GM12864 (cell line): ENCODE measurements around the gene MAJIN.

Experiments
- DNase-seq: peaks from one replicate; pipeline ENCODE4 v3.0.0-alpha.2; 2011; ENCODE audit warnings: low read depth
- H3K4me3 ChIP-seq: 2 replicates; pipeline ENCODE4 v1.5.1; 2011; ENCODE audit warnings: mild to moderate bottlenecking, low read depth, low read length, control low read depth
- CTCF ChIP-seq: IDR thresholded peaks from 2 replicates; pipeline ENCODE4 v1.5.1; 2011; ENCODE audit warnings: low read depth, mild to moderate bottlenecking, moderate library complexity, low read length, control low read depth, inconsistent platforms; ENCODE audit errors: missing control alignments

Gene MAJIN, protein sequence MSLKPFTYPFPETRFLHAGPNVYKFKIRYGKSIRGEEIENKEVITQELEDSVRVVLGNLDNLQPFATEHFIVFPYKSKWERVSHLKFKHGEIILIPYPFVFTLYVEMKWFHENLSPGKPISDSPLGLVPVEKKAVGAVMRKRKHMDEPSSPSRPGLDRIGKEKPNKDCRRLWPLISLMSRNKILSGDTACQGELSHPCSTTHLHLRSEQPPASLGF

DNA sequence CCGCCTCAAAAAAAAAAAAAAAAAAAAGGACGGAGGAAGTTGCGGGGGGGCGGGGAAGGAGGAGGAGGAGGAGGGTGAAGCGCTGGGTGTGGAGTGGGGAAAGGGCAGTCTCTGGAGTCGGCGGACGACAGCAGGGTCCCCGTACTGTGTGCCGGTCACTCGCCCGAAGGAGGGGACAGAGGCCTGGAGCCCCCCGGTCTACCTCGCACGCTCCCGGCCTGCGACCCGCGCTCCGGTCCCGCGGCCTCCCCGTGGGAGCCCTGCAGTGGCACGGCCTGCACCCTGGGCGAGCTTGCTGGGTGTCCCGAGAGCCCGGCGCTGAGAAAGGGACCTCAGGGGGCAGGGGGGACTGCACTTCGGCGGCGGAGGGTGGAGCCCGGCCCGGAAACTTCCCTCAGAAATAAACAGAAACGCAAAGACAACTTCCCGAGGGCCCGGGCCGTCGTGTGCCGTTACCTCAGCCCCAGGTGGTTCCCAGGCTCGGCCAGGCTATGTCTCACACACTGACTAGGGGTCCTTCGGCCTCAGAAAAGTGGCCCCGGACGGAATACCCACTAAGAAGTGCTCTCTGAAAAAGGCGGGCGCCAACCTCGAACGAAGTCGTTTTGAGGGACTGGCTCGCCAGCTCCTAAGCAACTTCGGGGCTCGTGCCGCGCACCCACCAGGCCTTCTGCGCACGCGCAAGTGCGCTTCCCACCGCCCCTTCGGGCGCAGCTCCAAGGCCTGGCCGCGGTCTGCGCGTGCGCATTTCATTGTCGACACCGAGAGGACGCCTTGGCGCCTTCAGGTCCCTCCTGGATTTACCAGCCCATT is at the start of gene MAJIN:
Gene MAJIN, minus strand, starts transcription at position 688 of the 813 bp plus-strand sequence. CDS start 12,703 bp downstream, outside the sequence.
- DNase-seq = no peak
- no peak for TF ChIP-seq CTCF
- no peak within 1 kb of the TSS for H3K4me3 ChIP-seq

DNA sequence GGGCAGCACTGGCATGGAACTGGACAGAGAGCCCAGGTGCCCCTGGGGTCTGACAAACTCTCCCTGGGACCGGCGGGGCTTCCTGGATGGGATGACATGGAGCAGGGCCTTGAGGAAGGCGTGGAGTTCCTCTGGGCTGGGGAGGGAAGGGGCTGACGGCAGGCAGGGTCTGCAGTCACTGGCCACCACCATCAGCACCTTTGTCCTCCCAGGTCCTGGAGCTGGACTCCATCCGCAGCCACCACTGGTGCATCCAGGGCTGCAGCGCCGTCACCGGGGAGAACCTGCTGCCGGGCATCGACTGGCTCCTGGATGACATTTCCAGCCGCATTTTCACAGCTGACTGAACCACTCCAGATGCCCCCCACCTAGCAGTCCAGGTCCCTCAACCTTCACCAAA is 49.6 kb upstream of the MAJIN start:
- no peak overlapping the region for H3K4me3 ChIP-seq
- TF ChIP-seq CTCF = no peak
- DNase-seq = no peak

DNA sequence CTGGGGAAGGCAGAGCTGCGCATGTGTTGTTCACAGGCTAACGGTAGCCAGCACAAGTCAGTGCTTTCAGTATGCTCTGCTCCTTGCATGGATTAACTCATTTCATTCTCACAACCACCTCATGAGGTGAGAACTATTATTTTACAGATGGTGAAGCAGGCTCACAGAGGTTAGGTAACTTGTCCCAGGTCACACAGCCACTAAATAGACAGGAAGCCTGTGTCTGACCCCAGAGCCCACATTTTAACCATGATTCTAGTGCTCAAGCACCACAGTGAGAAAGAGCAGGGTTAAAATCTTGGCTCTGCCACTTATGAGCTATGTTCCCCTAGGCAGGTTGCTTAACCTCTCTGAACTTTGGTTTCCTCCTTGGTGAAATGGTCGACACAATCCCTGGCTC is 49.1 kb upstream of the MAJIN start:
- no peak overlapping the region for H3K4me3 ChIP-seq
- DNase-seq = no peak
- no peak for TF ChIP-seq CTCF

GRCh38 chr11:65019824-65020223 is 47.9 kb upstream of the MAJIN start:
- no peak for TF ChIP-seq CTCF
- no peak for DNase-seq
- no peak overlapping the region for H3K4me3 ChIP-seq

- DNase-seq = no peak
- H3K4me3 ChIP-seq = no peak overlapping the region
- no peak for TF ChIP-seq CTCF
Measured at GRCh38 chr11:65017937-65018336, 46.0 kb upstream of the MAJIN start.

DNA sequence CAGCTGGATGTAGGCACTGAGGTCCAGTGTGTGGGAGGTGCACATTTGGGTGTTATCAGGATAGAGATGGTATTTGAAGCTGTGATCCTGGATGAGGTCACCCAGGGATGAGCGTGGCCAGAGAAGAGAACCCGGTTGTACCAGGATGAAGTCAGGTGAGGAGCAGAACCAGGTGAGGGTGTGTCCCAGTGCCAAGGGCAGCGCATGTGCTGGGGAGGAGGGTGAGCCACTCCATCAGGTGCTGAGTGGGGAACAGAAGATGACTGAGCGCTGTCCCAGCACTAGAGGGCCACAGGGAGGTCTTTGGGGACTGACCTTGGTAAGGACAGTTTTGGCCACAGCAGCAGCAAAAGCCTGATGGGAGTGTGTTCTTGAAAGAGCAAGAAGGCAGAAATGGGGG is 44.8 kb upstream of the MAJIN start:
- H3K4me3 ChIP-seq = no peak overlapping the region
- DNase-seq = no peak
- peak; percentile 26 for TF ChIP-seq CTCF
